Measurements from ENCODE around the gene ZNF385D. TPM values are rescaled to one million over a fixed set of nuclear protein-coding genes. Genes with fewer than 3 reads are reported as not detected.

ZNF385D gene
- polyA plus RNA-seq, 1 donor, result 21.0 TPM

DNA sequence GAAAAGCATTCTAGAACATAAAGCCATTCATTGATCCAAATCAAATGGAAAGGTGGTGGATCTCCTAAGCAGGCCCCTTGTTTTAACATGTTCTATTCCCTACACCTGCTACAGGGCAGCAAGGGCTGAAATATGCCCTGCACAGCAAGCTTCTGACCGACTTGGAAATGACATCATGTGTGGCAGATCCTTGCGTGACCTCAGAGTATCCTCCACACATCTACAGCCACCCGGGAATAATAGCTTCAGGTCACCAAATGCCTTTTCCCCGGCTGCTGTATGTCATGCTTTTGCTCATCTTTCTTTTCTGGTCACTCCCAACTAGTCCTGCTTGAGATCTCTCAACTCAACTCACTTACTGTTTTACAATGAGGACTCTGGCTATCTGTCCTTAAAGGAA lies 158.2 kb downstream of the ZNF385D start:
- no peak for DNase-seq

DNA sequence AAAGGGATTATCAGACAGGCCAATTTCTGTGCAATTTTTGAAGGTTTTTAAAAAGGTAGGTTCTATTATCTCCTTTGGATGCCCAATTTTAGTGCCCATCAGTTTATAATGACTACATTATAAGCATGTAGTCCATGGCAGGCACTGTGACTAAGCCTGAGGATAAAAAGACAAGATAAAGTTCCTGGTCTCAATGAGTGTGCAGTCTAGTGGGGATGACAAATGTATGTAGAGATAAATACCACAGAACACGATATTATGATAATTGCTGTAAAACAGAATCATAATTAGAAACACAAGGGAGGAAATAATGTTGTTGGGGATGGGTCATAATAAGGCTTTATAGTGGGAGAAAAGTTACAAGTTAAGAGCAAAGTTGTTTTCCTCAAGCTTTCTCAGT lies 163.1 kb downstream of the ZNF385D start:
- DNase-seq, result no peak

DNA sequence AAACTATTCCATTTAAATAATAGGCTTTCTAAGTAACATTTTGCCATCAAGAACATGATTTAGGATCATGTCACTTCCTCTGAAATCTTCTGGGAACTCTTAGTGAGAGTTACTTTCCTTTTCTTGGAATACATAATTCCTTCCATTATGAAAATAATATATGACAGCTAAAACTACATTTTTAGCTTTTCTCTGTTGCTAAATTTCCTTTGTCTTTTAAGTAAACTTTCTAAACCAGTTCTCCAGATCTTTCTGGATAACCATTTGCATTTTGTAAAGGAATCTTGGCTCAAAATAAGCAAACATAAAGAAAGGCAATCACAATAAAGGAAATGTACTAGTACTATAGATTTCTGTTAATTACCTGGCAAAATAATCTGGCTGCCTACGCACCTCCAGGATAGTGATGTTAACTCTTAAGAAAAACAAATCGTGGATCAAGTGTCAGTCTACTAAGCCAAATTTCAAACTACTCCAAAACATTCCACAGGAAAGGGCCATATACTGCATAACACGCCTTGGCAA lies 165.7 kb downstream of the ZNF385D start:
- DNase-seq, result peak; percentile 27

DNA sequence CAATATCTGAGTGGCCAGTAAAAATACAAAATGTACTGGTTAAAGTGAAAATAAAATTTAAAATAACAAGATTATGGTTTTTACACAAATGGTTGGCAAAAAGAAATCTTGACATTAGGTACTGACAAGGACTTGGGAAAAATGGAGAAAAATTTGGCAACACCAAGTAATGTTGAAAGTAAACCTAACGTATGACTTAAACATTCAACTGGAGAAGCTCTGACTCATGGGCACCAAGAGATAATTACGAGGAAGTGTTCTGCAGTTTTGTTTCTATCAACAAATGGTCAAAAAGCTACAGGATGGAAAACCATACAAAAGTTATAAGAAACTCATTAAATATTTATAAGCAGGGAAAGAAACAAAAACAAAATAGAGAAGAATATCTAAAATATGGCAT lies 177.7 kb downstream of the ZNF385D start:
- DNase-seq, result no peak

DNA sequence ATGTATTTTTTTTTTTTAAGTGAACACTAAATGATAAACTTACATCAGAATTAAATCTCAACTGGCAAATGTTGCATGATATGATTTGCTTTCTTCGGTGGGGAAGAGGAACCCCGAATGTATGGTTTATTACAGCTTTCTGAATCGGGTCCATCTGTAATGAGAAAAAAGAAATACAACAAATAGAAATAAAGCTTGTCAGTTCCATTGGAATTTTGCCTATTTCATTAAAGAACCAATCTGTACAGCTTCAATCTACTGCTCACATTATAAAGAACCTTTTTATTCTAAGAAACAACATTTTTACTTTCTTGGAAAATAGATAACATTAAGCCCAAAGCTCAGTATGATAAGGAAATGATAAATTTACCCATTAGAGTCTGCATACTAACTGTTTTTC lies 186.5 kb downstream of the ZNF385D start:
- DNase-seq, result no peak

DNA sequence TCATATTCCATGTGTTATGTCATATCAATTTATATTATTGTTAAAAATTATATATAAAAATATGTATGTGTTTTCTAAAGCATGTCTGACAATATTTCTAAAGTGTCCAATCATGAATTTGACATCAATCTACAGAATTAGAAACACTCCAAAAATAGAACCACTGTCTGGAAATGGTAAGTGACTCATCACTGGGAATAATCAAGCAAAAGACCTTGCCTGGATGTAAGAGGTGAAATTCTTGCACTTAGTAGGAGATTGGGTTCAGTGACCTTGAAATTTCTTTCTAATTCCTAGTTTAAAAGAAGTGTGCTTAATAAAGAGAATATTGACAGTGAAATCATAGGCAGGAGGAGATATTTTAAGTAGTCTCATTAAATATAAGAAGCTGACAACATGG lies 188.8 kb downstream of the ZNF385D start:
- no peak for DNase-seq

DNA sequence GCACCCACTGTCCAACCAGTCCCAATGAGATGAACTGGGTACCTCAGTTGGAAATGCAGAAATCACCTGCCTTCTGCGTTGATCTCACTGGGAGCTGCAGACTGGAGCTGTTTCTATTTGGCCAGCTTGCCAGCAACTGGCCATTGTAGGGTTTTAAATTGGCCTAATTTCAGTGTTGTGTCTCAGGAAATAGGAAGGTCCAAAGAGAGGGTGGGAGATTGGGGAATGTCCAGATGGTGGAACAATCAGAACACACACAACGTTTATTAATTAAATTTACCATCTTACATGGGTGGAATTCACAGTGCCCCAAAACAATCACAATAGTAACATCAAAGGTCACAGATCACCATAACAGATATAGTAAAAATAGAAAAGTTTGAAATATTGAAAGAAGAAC lies 189.5 kb downstream of the ZNF385D start:
- DNase-seq, result no peak

DNA sequence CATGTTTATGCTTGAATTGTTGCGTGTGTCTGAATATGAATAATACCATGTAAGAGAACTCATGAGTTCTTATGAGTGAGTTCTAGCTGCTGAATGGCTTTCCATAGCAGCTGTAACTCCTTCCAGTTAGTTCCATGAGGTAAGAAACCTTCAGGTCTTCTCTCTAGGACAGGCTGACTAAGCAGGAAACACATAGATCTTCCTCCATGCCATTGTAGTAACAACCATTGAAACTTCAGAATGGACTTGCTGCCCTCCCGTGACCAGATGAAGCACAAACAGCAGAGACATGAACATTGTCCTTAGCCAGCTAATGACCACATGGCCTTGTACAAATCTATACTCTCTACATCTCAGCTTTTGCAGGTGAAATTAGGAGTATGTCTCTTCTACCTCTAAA lies 200.0 kb downstream of the ZNF385D start:
- DNase-seq, result no peak

DNA sequence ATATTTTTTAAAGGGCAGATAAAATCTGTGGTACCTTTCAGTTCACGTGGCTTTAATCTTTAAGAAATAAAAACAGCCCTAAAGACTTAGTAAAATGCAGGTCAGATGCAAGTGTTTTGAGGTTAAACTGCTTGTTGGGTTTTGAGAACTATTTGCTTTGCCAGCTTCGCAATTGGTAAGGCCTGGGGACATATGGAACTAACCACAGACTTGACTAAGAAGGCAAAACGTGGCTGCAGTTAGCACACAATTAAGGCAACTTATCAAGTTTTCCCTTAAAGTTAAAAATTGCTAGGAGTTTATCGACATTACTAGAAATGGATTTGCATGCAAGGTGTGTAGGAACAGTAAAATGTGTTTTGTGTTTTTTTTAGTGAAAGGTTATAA lies 206.9 kb downstream of the ZNF385D start:
- DNase-seq, result no peak

DNA sequence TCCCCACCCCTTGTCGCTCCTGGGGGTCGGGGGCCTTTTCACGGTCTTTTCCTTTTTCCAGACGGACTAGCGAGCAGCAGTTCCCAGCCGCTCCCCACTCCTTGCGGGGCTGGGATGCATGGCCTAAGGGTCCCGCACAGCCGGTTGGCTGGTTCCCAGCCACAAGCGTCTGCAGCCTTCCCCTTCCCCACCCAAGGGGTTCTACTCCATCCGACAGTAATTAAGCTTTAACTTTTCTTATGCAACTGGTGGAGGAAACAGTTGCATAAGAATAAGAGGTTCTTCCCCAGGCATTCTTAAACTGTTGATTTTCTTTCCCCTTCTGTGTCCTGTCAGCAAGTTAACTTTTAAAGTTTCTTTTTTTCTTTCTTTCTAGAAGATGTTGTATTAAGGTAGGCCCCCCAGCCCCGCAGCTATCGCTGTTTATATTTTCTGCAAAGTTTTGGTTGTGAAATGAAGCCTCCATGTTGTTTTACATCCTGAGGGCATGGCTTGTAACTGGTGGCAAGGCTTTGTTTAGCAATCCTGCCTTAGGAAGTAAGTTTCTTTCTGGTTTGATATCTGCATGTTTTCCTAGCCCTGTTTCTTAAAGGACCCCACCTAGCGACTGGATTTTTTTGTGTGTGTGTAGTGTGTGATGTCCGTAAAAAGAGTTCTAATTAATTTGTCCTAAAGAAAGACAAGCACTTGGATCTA lies 207.5 kb downstream of the ZNF385D start:
- no peak for DNase-seq

DNA sequence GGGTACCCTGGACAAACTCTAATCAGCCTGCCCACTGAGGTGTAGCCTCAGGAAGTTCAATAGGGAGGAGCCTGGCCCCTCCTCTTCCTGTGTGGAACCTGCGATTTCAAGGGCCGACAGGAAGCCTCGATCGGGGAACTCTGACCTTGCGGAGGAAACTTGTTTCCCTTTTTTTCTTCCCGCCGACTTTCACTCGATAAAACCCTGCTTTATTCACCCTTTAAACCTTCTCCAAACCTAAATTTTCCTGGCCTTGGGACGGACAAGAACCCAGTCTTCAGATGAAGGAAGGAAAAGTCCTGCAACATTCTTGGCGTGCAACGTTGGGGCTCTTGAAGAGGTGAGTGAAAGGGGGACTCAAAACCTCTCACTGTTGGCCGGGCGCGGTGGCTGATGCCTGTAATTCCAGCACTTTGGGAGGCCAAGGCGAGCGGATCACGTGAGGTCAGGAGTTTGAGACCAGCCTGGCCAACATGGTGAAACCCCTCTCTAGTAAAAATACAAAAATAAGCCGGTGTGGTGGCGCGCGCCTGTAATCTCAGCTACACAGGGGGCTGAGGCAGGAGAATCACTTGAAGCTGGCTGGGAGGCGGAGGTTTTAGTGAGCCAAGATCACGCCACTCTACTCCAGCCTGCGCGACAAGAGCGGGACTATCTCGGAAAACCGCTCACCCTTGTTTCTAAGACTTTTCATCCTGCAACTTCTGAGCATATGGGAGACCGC lies 208.2 kb downstream of the ZNF385D start:
- no peak for DNase-seq

DNA sequence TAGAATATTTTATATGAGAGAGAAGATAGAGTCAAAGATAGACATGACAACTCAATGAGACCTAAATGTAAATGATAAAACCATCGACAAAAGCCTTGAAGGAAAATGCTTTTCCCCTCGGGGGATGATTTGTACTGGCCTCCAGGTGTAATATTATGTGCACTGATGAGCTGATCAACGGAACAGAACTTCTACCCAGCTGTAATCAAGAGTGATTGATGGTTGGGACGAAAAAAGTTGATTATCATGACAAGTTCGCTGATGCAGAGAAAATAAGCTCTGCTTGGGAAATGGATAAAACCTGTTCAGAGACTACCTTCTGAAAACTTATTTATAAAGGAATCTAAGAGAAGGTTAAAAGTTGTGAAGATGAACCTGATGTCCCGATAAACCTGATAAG lies 210.7 kb downstream of the ZNF385D start:
- DNase-seq, result no peak

DNA sequence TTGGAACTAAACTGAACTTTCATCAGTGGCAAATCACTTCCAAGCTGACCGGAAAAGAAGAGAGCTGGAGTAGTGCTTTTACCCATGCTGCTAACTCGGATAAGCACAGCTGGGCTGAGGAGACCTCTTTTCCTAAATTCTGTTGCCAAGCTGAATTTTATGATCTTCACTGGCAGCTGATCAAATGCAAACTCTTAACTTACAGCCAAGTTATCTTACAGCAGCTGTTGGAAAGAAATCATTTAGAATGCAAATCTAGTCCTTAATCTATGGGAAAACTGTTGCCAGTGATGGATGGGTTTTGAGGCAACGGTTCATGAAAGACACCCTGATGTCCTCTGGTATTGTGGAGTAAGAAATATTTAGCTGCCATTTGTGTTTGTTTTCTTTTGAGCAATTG lies 216.5 kb downstream of the ZNF385D start:
- peak; percentile 66 for DNase-seq

DNA sequence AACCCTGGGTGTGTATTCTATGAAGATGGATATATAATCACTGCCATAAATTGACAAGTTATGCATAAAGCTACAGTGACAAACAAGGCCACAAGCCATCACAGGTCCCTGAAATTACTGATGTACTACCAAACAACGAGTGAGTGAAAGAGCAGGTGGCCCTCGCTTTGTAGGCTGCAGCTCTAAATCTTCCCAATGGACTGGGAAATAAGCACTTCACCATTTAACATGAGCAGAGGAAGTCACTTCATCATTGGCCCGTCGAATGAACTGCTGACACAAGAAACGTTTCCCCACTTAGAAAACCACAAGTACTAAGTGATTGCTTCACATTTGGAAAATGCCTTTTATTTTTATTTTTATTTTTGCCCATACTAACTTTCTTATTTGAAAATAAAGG lies 218.0 kb downstream of the ZNF385D start:
- DNase-seq, result no peak

DNA sequence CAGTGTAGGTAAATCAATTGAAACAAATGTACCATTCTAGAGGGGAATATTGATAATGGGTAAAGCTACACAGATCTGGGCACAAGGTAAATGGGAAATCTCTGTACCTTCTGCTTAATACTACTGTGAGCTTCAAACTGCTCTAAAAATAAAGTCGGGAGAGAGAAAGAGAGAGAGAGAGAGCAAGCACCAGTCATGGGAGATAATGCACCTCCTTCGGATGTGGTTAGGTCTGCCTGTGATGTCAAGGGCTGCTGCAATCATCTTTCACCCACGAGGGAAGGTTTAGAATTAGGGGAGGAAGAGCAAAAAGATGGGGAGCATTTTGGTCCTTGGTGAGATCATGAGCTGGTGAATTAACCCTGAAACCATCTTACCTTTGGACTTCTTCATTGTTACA lies 219.1 kb downstream of the ZNF385D start:
- DNase-seq, result no peak

DNA sequence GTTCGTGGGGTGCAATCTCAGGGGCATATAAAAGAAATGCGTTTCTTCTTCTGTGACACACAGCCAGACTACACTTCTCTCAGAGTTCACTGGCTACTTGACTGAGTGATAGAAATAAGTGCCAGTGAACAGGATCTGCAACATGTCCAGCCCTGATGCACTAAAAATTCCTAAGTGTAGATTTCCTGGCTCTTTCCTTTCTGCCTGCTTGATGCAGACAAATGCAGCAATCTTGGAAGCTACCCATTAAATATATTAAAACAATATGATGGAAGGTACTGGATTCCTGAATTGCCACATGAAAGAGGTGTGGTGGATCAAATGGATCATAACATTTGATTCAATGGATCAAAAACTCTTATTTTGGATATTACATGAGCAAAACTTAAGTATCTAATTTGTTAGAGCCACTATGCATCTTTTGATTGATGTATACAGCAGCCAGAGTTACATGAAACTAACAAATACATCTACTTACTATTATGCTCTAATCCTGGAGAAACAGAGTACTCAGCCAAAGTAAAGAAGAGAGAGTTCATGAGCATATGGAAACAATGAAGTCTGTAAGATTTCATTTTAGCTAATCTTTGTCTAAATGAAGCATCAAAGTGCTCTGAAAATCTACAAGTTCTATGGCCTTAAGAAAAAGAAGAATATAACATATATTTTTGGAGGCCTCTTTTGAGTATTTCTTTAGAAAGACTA lies 222.6 kb downstream of the ZNF385D start:
- DNase-seq, result no peak

DNA sequence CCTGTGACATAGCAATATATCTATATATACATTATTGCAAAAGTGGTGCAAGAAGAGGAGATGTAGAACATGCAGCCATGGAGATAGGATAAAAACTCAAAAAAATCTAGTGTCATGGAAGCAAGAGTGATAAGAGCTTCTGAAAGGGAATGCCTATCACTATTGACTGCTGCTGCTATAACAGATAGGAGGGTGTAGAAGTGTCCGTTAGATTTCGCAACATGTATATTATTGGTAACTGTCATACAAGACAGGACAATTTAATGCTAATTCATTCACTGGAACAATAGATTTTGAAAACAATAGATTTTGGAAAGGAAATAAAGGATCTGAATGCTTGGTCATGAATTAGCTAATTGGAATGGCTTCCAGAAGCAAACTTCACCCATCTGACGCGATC lies 224.5 kb downstream of the ZNF385D start:
- no peak for DNase-seq

DNA sequence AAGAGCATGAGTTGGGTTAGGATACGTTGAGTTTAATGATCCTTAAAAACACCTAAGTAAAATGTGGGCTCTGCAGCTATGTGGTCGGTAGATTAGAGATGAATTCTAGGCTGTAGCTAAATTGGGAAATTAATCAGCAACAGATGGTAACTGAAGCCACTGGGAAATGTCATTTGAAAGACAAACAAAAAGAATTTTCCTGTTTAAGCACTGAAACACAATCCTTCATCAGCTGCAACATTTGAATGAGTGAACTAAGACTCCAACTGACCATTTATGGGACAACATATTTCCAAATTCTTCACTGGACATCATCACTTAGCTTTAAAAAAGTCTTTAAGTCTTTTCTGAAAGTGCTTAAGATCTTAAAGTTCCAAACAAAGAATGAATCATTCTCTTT lies 226.9 kb downstream of the ZNF385D start:
- peak; percentile 21 for DNase-seq

DNA sequence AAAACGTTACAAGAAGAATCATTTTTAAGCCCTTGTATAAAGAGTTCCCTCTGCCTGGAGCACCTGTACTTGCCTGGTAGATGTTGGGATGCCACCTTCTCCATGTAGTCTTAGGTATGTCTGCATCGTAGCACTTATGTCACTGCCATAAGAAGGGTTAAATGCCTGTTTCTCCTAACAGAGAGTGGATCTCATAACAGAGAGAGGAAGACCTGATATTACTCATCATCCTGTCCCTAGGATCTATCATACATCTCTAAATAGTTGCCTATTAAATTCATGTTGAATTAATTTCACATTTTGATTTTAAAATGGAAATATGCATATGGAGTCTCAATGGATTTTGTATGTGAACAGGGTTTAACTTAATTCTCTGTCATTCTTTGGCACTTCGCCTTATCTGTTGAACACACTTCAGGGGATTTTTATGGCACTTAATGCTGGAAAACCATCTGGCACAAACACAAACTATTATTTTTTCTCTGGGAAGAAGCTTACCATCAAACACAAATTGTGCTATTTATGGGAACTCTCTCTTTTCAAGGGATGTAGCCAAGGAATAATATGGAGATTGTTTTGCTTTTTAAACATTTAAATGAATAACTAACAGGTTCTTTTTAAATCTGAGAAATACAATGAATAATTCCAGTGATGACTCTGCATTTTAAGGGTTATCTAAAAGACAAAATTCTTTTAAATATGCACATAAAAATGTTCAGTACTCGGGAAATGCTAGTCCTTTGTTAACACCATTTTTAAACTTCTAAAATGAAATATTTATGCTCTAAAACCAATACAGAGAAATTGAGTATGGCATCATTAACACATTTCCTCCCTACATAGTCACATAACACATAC lies 230.7 kb downstream of the ZNF385D start:
- peak; percentile 26 for DNase-seq

DNA sequence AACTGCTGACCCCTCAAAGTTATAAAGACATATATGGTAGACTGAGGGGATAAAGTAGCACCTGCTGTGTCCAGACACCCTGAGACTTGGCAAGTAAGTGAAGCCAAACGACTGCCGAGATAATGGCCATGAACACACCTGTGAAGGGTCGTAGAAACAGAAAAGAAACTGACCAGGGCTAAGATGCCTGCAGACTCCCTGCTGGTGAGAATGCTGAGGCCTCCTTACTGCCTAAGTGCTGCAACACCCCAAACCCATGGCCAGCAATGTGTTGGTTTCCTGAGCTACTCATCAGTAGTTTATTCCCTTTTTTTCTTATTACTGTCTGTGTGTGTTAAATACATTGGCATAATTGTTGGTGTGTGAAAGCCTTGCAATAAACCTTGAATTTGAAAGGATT lies 233.8 kb downstream of the ZNF385D start:
- DNase-seq, result no peak

DNA sequence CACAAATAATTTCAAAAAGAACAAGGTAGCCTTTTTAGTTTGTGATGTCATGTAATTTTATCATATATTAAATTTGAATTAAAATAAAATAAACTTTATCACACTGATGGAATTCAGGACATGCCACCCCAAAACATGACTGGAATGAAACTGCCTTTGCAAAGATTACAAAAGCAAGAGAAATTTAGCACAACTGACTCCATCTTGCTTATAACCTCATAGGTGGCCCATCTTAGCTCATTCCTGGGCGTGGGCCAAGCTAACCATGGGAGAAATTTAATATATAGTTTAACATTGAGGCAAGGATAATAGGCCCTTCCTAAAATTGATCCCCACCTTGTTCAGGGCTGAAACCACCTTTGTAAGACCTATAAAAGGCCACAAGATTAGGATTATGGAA lies 235.6 kb downstream of the ZNF385D start:
- DNase-seq, result no peak

DNA sequence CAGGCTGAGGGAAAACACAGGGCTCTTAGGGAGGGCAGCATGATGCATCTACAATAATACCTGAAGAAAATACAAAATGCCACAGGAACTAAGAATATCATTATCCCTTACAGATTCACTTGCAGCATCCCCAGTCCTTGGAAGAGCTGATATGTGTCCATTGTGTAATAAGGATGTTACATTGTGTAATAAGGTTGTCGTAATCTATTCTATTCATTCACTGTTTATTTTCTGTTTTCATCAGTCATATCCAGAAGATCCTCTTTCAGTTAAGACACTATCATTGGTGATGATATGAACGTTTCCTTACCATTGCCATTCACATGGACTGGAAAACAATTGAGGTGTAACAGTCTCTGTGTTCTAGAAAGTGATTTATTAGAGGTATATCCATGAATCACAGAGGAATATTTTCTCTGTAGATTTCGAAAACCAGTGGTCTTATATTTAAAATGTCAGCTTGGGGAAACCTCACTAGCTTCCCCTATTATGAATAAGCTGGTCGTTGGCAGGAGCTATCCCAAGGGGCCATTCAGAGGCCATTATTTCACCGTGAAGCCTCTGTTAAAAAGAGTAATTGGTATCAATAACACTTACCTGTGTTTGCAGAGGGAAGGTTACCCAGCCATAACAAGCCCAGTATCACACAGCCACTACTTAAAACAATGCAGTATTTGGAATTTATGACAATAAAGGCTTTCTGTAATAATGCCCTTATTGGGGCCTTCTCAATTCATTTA lies 241.1 kb downstream of the ZNF385D start:
- DNase-seq, result no peak

Data from hindlimb muscle (tissue), 1 donor.